ENCODE measurements around the gene MME. TPM values are rescaled to one million over a fixed set of nuclear protein-coding genes. Genes with fewer than 3 reads are reported as not detected.

MME gene
- total RNA-seq, 1 donor from 2014 or later = 65.8 TPM

DNA sequence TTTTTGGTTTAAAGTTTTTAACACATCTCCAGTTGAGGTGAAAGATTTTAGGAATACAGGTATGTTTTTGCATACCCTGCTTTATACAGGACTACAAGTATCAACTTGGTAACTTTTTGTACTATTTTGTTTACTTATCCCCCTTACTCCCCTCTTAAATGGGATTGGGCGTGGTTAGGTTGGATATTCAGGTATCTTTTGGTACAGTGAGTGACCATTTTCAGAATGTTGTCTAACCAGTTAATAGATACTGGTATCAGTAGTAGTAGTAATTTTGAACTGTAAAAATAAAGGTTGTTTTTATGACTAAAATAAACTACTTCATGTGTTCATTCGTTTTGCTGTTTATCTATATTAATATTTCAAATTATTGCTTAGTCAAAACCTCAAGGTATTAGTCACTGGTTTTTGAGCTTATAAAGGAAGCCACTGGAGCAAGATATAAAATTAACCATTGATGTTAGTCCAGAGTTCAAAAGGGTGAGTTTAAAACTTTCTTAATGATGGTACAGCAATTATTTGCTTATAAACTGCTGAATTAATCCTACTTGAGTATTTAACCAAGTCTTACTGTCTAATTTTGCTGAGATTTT, 3.3 kb downstream of the MME start:
- Mint-ChIP-seq H3K4me1 (ENCODE audit: unreplicated experiment) (peaks cover 20% of the 10 kb centered on the region), H3K27me3 (peaks cover 38% of the 10 kb centered on the region), H3K27ac (no peak overlapping the region), H3K9me3 (no peaks in the 10 kb centered on the region), H3K36me3 (peaks cover 19% of the 10 kb centered on the region), H3K4me3 (no peak overlapping the region)
- TF ChIP-seq, protein P1, sequence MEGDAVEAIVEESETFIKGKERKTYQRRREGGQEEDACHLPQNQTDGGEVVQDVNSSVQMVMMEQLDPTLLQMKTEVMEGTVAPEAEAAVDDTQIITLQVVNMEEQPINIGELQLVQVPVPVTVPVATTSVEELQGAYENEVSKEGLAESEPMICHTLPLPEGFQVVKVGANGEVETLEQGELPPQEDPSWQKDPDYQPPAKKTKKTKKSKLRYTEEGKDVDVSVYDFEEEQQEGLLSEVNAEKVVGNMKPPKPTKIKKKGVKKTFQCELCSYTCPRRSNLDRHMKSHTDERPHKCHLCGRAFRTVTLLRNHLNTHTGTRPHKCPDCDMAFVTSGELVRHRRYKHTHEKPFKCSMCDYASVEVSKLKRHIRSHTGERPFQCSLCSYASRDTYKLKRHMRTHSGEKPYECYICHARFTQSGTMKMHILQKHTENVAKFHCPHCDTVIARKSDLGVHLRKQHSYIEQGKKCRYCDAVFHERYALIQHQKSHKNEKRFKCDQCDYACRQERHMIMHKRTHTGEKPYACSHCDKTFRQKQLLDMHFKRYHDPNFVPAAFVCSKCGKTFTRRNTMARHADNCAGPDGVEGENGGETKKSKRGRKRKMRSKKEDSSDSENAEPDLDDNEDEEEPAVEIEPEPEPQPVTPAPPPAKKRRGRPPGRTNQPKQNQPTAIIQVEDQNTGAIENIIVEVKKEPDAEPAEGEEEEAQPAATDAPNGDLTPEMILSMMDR (conservative IDR thresholded peaks at IDR 0.05) = no peak
- no peak for DNase-seq (ENCODE audit: extremely low spot score, unreplicated experiment)

DNA sequence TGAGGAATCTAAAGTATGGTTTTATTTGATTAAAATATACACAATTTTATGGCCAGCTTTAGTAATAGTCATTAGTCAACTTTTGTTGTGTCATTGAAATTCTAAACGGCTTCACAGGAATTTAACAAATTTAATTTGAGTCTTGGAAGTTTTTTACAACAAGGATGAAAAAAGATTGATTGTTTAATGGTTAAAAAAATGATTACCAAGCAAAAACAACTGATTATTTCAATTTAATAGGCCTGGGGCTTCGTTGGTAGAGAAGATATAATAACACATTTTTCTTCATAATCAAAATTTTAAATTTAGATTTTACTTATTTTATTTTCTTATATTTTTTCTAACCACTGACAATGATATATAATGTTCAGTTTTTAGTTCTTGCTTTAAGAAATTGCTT, 4.4 kb downstream of the MME start:
- H3K4me1 Mint-ChIP-seq (ENCODE audit: unreplicated experiment) = peaks cover 20% of the 10 kb centered on the region
- DNase-seq (ENCODE audit: extremely low spot score, unreplicated experiment) = no peak
- peaks cover 22% of the 10 kb centered on the region for H3K36me3 Mint-ChIP-seq
- TF ChIP-seq, protein P1 (conservative IDR thresholded peaks at IDR 0.05) = no peak
- no peak overlapping the region for H3K27ac Mint-ChIP-seq
- H3K4me3 Mint-ChIP-seq = no peak overlapping the region
- no peaks in the 10 kb centered on the region for H3K9me3 Mint-ChIP-seq
- H3K27me3 Mint-ChIP-seq = peaks cover 29% of the 10 kb centered on the region

DNA sequence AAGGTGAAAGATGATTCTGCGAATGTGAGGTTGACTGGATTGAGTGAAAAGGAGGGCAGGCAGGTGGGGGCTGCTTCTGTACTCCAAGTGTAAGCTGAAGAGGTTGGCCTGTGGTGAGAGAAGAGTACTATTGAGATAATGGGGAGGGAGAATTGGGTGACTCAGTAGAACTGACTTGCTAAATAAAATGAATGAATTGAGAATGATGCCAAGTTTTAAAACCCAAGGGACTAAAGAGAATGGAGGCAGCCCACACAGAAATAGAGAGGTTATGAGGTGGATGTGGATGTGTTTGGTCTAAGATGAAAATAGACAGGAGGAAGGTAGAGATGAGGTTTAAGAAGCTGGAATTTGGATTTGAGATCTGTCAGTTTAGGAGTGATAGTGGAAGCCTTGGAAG, 5.9 kb downstream of the MME start:
- Mint-ChIP-seq H3K27ac (no peak overlapping the region), H3K36me3 (peaks cover 22% of the 10 kb centered on the region), H3K9me3 (no peaks in the 10 kb centered on the region), H3K4me3 (no peak overlapping the region), H3K27me3 (peaks cover 18% of the 10 kb centered on the region), H3K4me1 (ENCODE audit: unreplicated experiment) (peaks cover 13% of the 10 kb centered on the region)
- DNase-seq (ENCODE audit: extremely low spot score, unreplicated experiment) = no peak
- TF ChIP-seq, protein P1 (conservative IDR thresholded peaks at IDR 0.05) = no peak

DNA sequence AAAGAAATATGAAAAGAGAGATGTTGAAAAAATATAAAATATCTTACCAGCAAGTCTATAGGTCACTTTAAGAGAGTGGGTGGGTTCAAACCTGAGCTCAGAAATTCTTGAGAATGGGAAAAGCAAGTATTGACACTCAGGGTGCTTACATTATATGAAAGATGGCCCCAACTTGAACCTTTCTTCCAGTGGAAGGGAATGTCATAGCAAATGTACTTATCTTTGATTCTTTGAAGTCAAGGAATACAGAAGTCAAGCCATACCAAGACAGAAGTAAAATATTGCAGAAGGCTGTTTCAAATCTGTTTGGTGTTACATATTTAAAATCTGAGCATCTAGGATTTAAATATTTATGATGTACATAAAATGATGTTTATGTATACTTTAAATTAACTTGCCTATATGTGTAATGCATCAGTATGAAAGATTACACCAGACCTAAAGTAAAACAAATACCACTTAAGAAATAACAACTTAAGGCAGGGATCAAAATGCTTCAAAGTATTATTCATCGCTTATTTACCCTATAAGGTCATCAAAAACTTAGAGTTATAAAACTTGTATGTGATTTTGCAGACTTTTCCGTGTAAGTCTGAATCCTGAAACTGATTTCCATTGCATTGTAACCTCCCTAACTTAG, 8.7 kb downstream of the MME start:
- TF ChIP-seq, protein P1 (conservative IDR thresholded peaks at IDR 0.05) = no peak
- H3K9me3 Mint-ChIP-seq = no peaks in the 10 kb centered on the region
- peaks cover 22% of the 10 kb centered on the region for H3K36me3 Mint-ChIP-seq
- DNase-seq (ENCODE audit: extremely low spot score, unreplicated experiment) = no peak
- no peaks in the 10 kb centered on the region for H3K27me3 Mint-ChIP-seq
- no peak overlapping the region for H3K4me3 Mint-ChIP-seq
- H3K4me1 Mint-ChIP-seq (ENCODE audit: unreplicated experiment) = no peaks in the 10 kb centered on the region
- no peak overlapping the region for H3K27ac Mint-ChIP-seq

DNA sequence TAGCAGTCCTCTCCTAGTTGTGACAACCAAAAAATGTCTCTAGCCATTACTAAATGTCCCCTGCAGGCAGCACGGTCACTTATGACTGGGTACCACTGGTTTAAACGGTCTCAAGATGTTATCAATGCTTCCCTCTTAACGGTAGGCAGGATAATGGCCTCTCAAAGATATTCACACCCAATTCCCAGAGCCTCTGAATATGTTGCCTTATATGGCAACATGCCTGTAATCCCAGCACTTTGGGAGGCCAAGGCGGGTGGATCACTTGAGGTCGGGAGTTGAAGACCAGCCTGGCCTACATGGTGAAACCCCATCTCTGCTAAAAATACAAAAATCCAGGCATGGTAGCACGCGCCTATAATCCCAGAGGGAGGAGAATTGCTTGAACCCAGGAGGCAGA, 9.4 kb downstream of the MME start:
- no peaks in the 10 kb centered on the region for H3K27me3 Mint-ChIP-seq

More for the DNA sequence above, 9.4 kb downstream of the MME start:
- H3K4me3 Mint-ChIP-seq = no peak overlapping the region
- no peak overlapping the region for H3K27ac Mint-ChIP-seq
- no peak for DNase-seq (ENCODE audit: extremely low spot score, unreplicated experiment)
- no peaks in the 10 kb centered on the region for H3K4me1 Mint-ChIP-seq (ENCODE audit: unreplicated experiment)
- TF ChIP-seq, protein P1 (conservative IDR thresholded peaks at IDR 0.05) = no peak
- H3K9me3 Mint-ChIP-seq = no peaks in the 10 kb centered on the region
- H3K36me3 Mint-ChIP-seq = peaks cover 22% of the 10 kb centered on the region
